Testis (tissue), 2 donors: ENCODE results near the gene SMCO4.

ENCODE experiments used
- POLR2A ChIP-seq: fragments of 450-650 bp; IDR thresholded peaks from one replicate; pipeline ENCODE4 v1.6.1; 2017; ENCODE audit warnings: antibody characterized with exemption, mild to moderate bottlenecking, moderate library complexity
- TF ChIP-seq, protein P1 (sequence below), 3 experiments: fragments of 450-650 bp in 2 of 3; fragments of 200-600 bp in 1 of 3; sonication (generic) in 1 of 3; IDR thresholded peaks; one replicate each; pipeline ENCODE4 v1.5.1; 2016 to 2019; ENCODE audit warnings: antibody characterized with exemption in 3 of 3, mild to moderate bottlenecking in 2 of 3, moderate library complexity in 1 of 3

DNA sequence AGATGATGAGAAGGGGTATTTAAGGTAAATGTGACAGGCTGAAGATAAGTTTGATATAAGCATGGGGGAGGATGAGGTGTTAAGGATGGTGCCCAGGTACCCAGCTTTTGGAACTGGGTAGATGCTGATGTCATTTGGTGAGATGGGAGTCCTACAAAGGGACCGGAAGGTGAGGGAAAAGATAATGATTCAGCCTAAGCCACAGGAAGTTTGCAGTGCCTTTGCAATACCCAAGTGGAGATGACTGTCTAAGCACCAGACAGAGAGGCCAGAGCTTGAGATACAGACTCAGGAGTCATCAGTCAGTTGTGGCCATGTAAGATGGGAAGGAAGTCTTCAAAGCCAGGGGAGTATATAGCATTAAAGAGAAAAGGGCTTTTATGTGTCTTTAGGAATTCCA is 30.0 kb upstream of the SMCO4 start:
- TF ChIP-seq POLR2A, result no peak
- TF ChIP-seq, protein P1, sequence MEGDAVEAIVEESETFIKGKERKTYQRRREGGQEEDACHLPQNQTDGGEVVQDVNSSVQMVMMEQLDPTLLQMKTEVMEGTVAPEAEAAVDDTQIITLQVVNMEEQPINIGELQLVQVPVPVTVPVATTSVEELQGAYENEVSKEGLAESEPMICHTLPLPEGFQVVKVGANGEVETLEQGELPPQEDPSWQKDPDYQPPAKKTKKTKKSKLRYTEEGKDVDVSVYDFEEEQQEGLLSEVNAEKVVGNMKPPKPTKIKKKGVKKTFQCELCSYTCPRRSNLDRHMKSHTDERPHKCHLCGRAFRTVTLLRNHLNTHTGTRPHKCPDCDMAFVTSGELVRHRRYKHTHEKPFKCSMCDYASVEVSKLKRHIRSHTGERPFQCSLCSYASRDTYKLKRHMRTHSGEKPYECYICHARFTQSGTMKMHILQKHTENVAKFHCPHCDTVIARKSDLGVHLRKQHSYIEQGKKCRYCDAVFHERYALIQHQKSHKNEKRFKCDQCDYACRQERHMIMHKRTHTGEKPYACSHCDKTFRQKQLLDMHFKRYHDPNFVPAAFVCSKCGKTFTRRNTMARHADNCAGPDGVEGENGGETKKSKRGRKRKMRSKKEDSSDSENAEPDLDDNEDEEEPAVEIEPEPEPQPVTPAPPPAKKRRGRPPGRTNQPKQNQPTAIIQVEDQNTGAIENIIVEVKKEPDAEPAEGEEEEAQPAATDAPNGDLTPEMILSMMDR (IDR thresholded peaks at IDR 0.05), result no peak
